Amniotic epithelial cell (primary cell): ENCODE data around the gene TRPV5.

ENCODE experiments used
- DNase-seq: peaks from one replicate; pipeline ENCODE4 v3.0.0-alpha.2; 2010; ENCODE audit warnings: low read depth

Gene TRPV5

DNA sequence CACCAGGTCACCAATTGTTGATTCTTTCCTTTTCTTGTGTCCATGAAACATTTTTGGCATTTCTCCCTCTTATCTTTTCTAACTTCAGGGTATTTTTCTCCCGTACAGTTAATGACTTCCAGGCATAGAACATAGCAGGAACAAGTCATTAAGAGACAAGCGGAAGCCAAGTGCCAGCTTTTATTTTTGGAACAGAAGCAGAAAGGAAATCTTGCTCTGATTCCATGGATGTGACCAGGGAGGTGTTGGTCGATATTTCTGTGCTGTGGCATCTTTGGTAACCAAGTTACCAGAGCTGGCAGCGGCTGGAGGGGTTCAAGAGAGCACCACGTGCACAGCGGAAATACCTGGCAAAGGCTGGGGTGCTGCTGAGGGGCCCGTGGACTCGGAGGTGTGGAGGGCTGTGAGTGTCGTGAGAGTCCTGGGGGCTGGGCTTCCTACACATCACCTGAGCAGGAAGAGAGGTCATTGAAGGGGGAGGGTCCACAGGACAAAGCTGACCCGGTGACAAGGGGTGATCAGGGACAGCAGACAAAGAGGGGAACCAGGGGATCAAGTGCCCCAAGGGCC lies 7.5 kb upstream of the TRPV5 start:
- DNase-seq: no peak

- no peak for DNase-seq
Measured at GRCh38 chr7:142939226-142939910, 5.8 kb upstream of the TRPV5 start, which contains the start of gene LLCFC1. TSS of gene LLCFC1 (plus strand) at chr7:142939484. CDS start at chr7:142939622, 138 bp downstream.

- no peak for DNase-seq
Measured at GRCh38 chr7:142938611-142939010, 5.1 kb upstream of the TRPV5 start.

DNA sequence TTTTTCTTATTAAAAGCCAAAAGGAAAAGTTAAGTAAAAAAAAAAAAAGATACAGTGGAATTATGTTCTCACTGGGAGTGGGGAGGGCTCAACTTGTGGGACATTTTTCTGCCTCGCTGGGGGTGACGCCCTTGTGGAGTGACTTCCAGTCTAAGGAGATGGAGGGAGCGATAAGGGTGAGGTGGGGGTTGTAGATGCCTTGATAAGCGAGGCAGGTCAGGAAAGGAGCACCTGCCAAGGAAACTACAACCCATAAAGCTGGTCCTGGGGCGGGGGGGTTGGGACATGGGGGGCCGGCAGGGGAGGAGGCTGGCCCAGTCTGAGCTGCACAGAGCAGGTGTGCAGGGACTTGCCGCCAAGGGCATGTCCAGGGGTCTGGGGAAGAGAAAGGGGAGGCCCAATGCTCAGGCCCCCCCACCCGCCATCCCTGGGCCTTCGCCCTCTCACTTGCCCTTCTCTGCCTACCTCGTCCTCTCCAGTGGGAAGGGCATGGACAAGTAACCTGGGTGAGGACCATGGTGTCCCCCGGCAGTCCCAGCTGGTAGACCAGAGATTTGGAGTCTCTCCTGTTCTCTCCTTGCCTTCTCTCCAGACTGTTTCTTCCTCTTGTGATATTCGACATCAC lies 2.5 kb upstream of the TRPV5 start:
- DNase-seq: no peak

- DNase-seq: no peak
Measured at GRCh38 chr7:142934056-142934455, 510 bp upstream of the TRPV5 start.

- no peak for DNase-seq
Measured at GRCh38 chr7:142933092-142933475, 462 bp downstream of the TRPV5 start.

- DNase-seq: no peak
Measured at GRCh38 chr7:142932386-142933091, 1.0 kb downstream of the TRPV5 start.

- no peak for DNase-seq
Measured at GRCh38 chr7:142930126-142930730, 3.3 kb downstream of the TRPV5 start.

- no peak for DNase-seq
Measured at GRCh38 chr7:142927949-142928348, 5.6 kb downstream of the TRPV5 start.

- no peak for DNase-seq
Measured at GRCh38 chr7:142927085-142927745, 6.3 kb downstream of the TRPV5 start.

DNA sequence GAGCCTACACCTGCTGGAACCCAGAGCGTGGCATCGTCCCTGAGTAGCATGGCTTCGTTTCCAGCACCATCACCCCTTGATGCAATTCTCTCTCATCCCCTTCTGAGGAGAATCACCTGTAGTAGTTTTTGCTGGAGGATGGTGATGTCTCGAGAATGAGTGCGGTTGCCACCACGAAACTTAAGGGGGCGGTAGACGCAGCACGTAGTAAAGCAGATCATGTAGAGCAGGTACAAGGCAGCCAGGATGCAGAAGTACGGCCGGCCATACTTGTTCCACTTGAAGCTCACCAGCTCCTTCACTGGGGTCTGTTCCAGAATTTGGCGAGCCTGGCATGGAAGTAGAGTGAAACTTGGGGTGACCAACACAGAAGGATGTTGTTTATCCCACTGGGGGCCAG lies 8.1 kb downstream of the TRPV5 start:
- DNase-seq: no peak

DNA sequence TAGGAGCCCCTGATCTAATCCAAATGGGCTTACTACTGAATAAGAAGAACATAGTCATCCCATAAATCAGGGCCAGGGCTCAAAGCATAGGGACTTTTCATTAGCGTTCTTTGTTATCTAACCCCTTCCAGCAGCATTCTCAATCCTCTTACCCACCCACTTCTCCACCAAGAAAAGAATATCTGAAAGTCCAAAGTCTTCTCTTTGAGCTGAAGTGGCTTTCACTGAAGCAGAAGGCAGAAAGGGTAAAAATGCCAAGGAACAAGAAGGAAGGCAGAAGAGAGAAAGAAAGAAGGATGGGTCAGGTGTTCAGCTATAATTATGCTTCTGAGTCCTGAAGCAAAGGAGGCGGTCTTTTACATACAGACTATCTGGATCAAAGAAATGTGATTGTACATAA lies 10.2 kb downstream of the TRPV5 start:
- no peak for DNase-seq

DNA sequence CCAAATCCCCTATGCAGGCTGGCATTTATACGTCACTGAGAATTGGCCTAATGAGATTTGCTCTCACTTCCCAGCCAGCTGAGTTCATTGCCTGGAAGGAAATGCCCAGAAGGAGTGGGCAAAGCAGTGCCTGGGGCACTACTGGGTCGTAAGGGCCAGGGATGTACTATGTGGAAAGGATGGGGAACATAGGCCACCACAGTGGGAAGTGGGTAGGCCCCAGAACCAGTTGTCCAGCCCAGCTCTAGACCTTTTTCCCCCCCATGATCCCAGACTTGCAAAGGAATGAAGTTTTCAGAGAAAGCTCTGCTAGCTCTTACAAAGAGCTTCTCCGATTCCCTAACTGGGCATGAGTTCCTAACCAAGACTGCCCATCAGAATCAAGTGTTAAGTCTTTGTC lies 13.9 kb downstream of the TRPV5 start:
- no peak for DNase-seq

GRCh38 chr7:142918901-142919300 lies 14.6 kb downstream of the TRPV5 start:
- DNase-seq: no peak

DNA sequence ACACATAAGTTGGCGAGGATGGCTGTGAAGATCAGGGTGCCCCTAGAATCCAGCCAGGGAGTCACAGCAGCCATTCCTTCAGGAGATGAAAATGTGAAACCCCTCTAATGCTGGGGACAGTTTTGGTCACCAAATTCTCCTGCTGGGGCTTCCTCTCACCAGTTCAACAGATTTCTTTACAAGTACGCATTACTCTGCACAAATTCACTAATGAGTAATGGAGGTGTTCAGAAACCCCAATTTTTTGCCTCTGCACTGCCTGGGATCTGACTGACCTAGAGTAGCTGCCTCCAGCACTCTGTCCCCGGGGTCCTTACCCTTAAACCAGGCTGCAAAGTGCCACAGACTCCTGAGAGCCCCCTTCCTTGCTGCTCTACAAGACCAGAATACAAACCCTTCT lies 16.1 kb downstream of the TRPV5 start:
- DNase-seq: no peak

- no peak for DNase-seq
Measured at GRCh38 chr7:142916508-142916907, 17.0 kb downstream of the TRPV5 start.

DNA sequence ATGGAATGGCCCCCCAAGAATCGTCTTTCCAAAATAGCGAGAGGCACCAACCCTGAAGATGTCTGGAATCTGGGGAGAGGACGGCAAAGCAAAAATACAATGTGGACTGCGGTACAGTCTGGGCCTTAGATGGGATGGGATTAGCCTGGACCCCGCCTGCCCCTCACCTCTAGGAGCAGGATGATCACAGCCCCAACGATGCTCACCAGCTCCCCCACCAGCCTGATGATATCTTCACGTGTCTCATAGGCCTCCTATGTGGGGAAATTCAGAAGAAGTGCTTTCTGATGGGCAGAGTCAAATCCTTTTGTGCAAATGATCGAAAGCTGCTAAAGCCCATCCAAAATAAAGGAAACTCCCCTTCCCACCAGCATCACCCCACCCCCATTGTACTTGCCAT lies 18.2 kb downstream of the TRPV5 start:
- DNase-seq: no peak

DNA sequence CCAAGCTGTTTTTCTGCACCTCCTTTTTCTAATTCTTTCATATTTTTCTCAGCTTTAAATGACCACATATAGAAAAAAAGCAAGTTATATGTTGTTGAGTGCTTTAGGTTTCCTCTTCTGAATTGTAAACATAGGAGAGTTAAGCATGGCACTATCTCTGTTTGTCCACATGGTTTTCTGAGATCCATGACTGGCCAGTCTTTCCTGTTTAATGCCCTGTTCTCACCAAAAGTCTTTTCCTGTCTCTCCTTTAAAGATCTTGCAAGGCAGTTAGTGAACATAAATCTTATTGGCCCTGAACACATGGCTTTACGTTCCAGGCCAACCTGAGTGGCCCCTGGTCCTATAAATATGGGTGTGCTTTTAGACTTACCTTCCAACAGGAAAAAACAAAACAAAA lies 19.4 kb downstream of the TRPV5 start:
- DNase-seq: no peak

DNA sequence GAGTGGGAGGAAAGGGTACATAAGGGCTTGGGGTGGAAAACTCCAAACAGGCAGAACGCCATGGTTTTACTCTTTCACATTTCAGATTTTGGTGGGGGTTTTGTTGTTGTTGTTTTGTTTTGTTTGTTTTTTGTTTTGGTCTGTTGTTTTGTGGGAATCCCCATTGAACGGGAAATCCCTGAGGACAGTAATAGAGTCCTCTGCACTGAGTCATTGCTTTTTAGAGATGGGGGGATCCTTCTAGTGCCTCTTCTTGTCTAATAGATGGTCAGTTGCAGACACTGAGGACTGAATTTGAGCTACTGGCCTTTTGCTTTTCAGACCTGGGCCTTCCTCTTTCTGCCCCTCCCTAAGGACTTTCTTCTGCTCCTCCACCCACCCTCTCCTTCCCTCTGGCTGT lies 20.0 kb downstream of the TRPV5 start:
- DNase-seq: no peak

DNA sequence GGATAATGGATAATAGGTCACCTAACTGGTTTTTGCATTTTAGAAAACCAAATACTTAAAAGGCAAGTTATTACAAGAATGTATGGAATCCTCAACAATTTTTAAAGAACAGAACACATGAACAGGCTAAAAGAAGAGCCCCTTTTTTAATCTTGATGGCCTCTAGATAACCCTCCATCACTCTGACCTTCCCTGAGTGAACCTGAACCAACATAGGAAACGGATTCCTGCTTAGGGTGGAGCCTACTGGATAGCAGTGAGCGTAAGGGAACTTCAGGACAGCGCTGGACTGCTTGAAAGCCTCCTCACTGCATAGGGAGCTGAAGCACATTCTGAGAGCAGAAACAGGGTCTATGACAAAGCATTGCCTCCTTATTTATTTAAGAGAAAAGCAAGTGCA lies 20.5 kb downstream of the TRPV5 start:
- DNase-seq: no peak

DNA sequence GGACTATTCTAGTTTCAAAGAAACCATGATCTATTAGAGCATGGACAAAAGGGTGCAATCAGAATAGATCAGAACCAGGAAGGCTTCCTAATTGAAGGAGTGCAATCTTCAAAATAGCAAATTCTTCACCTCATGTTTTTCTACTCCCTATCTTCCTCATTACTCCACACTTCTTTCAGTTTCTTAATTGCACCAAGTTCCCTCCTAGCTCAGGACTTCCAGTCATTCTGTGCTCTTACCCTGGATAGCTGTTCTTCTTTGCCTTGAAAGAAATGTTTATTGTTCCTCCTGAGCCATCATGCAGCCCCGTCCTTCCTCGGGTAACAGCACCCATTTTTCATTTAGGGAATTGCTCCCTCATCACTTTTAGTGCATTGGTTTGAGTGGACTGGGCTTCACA lies 23.1 kb downstream of the TRPV5 start:
- no peak for DNase-seq

- DNase-seq: peak; percentile 14
Measured at GRCh38 chr7:142910031-142910433, 23.5 kb downstream of the TRPV5 start.
